Keratinocyte (primary cell): Measurements from ENCODE around the gene COA8.

Experiments
- EZH2 ChIP-seq: IDR thresholded peaks from one replicate; pipeline ENCODE4 v1.6.1; 2012; ENCODE audit warnings: inconsistent platforms, mild to moderate bottlenecking, low read length, moderate library complexity
- TF ChIP-seq, protein P1 (sequence below), 3 experiments: IDR thresholded peaks in 1 of 3; conservative IDR thresholded peaks in 1 of 3; optimal IDR thresholded peaks in 1 of 3; 2 replicates in 2 of 3; 3 replicates in 1 of 3; pipeline versions ENCODE3 to v1.5.1; 2011; ENCODE audit warnings: low read length in 3 of 3, mild to moderate bottlenecking in 3 of 3, moderate library complexity in 2 of 3, control low read depth in 1 of 3, inconsistent platforms in 1 of 3; ENCODE audit not compliant: insufficient read depth in 2 of 3; ENCODE audit errors: extremely low read depth in 1 of 3

DNA sequence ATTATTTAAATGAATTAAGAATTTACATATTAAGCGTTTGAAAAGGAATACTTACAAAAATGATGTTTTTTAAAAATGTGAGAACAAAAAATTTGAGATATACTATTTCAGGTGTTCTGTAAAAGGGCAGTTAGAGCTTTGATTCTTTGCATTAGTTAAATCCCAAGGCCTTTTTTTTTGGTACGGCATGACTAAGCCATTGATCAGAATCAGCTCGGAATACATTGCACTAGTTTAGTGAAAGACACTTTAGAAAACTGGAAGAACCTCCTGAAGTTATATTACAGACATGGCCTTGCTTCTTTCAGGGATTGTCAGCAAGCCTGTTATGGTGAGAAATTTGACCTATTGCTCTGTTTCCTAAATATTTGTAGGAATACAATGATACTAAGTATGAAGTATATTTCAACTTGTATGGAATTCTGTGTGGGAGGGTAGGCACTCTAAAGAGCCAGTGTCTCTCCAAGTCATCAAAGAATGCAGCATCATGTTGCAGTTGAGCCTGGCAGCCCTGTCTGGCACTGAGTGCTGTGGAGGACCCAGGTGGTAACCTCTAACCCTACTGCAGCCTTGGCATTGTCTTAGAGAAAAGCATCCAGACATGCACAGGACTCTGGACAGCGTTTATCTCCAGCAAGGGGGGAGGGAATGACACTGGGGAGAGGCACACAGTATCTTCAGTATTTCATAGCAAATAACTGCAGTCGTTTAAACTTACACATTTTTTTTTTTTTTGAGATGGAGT lies 67.8 kb downstream of the COA8 start:
- TF ChIP-seq, protein P1, sequence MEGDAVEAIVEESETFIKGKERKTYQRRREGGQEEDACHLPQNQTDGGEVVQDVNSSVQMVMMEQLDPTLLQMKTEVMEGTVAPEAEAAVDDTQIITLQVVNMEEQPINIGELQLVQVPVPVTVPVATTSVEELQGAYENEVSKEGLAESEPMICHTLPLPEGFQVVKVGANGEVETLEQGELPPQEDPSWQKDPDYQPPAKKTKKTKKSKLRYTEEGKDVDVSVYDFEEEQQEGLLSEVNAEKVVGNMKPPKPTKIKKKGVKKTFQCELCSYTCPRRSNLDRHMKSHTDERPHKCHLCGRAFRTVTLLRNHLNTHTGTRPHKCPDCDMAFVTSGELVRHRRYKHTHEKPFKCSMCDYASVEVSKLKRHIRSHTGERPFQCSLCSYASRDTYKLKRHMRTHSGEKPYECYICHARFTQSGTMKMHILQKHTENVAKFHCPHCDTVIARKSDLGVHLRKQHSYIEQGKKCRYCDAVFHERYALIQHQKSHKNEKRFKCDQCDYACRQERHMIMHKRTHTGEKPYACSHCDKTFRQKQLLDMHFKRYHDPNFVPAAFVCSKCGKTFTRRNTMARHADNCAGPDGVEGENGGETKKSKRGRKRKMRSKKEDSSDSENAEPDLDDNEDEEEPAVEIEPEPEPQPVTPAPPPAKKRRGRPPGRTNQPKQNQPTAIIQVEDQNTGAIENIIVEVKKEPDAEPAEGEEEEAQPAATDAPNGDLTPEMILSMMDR (optimal IDR thresholded peaks at IDR 0.05 in 1 of 3, IDR thresholded peaks at IDR 0.05 in 1 of 3, conservative IDR thresholded peaks at IDR 0.05 in 1 of 3; ENCODE audit: extremely low read depth in 1 of 3, insufficient read depth in 2 of 3, low read length in 3 of 3), result no peak
- TF ChIP-seq EZH2, result no peak
